Midbrain (tissue), 1 donor: ENCODE measurements around the gene VPS72.

ENCODE experiments used
- DNase-seq: peaks from one replicate; lab custom pipeline; 2025; lab: John Stamatoyannopoulos, UW

VPS72 gene

DNA sequence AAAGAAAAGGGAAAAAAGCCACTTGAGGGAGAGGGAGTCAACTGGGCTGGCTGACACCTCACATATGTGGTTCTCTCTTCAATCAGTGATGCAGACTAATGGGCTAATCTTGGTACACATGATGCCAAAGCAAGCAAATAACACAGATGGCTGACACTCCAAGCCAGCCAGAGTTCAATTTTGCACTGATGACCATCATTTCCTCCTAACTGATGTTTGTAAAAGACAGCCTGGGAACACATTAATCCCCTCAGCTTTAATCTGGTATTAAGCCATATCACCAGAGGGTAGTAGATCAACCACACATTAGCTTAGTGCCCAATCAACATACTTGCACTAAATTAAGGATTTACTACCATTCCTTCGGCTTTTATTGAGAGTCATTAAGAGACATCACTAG is 2.8 kb downstream of the VPS72 start:
- DNase-seq: no peak

DNA sequence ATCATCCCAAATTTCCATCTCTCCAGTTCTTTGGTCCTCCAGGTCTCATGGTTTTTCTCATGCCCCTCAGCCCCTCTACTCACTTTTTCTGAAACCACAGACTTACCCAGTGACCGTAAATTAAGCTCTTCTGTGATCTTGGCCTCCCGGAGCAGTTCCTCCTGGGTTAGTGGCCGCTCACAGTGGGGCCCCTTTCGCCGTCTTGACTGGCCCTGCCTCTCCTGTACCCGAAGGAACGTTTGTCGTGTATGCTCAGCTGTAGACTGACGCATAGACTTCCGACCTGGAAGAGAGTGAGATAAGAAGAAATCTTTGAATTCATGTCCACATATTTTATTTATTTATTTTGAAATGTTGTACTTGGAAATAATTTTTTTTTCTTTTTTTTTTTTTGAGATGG is 5.8 kb downstream of the VPS72 start:
- DNase-seq: no peak

DNA sequence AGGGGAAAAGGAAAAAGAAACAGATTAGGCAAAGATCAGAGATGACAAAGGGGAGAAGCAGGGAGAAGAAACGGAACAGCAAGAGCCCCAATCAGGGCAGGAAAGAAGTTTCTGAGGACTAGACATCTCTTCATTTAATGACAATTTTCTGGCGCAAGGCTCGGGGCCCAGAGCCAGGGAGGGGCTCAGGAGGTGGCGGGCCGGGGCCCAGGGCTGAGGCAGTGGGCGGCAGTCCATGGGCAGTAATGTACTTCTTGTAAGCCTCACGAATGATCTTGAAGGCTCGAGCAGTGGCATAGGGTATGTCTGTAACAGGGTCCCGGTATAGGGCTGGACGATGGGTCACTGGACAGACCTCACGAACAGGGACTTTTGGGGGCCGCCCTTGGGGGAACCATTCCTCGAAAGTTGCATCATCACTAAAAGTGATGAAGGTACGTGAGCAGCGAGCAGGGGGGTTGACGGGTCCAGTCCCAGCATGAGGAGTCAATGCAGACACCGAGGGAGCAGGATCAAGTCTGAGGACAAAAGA is 13.4 kb downstream of the VPS72 start:
- no peak for DNase-seq

DNA sequence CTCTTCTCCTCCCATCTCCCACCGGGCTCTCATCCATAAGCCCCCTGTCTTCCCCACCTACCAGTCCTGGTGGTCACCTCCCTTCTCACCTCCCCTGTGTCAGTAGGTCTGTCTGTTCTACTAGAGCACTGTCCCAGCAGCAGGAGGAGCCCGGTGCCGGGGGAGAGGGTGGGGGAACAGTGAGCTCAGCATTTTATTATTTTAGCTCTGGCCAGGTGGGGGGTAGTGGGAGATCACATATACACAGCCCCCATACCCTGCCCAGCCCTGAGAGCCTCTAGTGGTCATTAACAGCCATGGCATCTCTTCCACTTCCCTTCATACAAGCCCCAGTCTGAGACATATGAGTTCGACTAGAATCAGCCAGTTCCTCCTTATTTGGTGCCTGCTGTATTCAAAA is 14.1 kb downstream of the VPS72 start, which contains the start of gene TMOD4:
TSS of gene TMOD4 (minus strand) at position 119 of the 400 bp plus-strand sequence. CDS start 1,106 bp downstream, outside the sequence.
- no peak for DNase-seq

DNA sequence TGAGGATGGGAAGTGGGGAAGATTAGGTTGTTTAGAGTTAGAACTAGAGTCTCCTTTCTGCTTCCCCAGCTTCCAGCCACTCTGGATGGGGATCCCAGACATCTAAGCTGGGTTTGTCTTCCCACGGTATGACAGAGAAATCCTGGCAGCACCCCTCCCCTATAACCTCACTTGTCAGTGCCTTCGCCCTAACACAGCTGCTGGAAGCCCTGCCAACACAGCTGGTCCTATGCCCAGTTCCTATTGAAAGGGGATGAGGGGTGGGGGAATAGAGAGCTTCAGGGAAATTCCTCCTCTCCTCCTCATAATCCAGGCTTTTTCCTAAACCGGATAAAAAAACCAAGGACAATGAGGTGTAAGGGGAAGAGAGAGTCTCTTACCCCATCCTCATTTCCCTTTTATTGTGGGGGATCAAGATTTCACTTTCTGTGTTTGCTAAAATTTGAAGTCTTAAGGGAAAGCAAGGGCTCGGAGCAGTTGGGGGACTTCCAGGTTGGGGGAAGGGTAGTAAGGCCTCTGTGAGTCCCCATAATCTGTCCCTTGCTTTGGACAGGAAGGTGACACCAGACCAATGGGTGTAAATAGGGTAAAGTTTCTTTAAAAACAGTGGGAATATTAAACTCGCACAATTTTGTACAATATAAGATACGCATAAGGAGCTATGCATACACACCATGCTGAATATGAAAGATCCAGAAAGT is 14.8 kb downstream of the VPS72 start:
- DNase-seq: peak; percentile 84

DNA sequence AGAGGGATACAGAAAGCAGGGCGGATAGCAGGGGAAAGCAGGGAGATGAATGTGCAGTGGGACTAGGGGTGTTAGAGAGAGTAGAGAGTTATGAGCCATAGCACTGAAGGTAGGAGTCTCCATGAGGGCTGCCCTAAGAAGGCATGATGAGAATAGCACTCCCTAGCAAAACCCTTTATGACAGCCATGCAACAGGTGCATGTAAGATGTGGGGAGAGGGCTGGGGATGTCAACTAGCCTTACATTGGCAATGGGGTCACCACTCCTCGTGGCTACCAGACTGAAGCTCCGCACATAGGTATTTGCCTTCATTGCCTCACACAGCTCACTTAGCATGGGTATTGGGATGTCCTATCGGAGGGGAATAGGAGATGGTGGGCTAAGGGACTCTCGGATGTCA is 18.8 kb downstream of the VPS72 start:
- no peak for DNase-seq

DNA sequence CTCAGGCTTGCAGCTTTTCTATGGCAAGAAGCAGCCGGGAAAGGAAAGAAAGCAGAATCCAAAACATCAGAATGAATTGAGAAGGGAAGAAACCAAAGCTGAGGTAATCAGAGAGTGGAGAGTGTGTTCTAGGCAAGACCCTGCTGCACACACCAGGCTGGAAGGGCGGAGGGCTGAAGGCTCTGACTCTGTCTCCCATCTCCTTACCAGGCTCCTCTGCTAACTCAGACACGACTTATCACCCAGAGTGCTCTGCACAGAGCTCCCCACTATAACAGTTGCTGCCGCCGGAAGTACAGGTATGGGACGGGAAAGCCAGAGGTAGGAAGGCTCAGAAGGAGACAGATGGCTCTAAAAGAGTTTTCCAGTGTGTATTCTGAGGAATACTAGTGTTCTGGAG is 22.9 kb downstream of the VPS72 start:
- no peak for DNase-seq

DNA sequence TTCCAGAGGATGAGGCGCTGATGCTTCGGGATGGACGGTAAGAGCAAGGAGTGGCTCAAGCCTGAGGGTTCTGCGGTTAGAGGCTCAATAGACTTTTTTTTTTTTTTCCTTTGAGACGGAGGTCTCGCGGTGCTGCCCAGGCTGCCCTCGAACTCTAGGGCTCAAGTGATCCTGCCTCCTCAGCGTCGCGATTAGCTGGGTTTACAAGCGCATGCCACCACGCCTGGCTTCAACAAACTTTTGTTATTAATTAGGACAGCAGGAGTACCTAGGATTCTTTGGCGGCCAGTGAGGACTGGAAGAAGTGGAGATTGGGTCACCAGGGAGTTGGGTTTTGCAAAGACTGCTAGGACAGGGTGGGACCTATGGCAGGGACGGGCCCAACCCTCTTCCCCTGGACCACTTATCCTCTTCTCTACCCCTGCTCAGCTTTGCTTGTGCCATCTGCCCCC is 23.5 kb downstream of the VPS72 start:
- no peak for DNase-seq

DNA sequence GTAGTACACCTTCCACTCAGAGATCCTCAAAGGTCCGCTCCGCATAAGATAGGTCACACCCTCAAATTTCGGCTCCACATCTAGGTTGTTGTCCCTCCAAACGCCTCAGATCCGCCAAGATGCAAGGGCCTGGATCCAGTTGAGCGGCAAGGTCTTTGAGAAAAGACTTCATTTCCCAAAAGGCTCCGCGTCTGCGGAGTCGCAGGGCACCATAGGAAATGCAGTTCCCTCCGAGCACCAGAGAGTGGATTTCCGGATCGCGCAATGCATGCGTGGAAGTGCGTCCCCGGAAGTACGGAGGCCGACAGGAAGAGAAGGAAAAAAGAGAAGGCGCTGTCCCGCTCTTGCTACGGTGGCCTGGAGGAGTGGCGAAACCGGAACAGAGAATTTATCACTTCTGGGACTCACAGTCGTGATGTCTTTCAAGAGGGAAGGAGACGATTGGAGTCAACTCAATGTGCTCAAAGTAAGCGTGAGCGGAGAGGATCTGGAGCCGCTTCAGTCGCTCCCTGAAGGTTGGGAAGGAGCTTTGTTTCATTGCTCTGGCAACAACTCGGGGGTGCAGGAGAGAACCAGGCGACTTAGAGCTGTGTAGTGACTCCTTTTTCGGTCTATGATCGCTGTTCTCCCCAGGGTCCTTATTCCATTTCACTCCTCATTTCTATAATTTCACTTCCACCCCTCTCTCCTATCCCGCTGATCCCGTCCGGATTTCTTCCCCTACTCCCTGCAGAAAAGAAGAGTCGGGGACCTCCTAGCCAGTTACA is 24.1 kb downstream of the VPS72 start, which contains the start of the genes LYSMD1 and SCNM1:
TSS of gene LYSMD1 (minus strand) at position 165 of the 767 bp plus-strand sequence. CDS start 644 bp downstream, outside the sequence.
TSS of gene SCNM1 (plus strand) at position 407 of the 767 bp plus-strand sequence. CDS start at position 416, 9 bp downstream.
- peak; percentile 98 for DNase-seq

DNA sequence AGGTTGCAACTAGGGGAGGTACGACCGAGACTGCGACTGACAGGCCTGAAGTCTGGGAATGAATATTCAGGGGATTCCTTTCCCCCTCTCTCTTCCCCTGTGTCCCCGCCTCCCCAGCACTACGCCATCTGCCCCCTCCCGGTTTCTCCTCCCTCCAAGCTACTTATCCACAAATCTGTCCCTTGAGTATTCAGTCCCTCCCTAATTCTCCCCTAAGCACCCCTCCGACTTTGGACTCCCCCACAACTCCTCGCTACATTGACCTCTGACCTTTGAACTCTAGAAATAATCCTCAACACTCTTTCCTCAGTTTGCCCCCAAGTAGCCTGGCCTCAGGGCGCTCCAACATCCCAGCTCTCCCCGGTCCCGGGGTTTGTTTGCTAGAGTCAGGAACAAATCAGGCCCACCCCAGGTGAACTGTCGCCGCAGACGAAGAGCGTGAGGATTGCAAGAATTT is 24.7 kb downstream of the VPS72 start:
- peak; percentile 71 for DNase-seq

DNA sequence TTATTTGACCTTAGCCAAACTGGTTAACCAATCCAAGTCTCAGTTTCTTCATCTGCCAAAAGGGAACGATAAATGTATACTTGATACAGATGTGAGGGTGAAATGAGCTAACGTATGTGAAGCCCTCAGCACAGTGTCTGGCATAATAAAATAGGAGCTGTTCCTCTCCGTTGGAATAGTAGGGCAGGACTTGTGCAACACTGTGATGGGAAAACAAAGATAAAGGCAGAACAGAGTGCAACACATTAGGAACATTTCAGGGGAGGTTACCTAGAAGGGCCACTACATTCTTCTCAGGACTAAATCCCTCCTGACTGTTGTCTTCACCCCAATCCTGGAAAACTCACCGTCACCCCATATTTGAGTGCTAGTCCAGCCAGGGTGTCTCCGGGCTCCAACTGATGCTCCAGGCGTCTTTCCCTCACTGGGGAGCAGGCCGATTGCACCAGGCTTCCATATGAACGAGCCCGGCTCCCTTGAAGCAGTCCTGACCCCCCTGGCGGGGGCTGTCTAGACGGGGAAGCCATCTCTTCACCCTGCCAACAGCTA is 25.2 kb downstream of the VPS72 start:
- peak; percentile 62 for DNase-seq

DNA sequence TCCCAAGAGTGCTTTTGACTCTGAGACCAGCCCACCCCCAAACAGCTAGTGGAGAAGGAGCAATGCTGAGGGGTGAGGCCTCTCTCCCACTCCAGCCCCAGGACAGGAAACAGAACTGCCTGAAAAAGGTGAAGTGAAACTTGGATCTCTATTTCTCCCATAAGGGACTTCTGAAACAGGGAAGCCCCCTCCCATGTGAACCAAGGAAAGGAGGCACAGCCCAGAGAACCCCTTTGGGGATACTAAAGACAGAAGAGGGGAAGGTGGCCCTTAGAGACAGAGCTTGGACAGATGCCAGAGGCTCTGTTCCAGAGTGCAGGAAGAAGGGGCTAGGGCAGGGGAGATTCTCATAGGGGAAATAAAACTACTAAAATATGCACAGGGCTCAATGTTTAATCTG is 30.6 kb downstream of the VPS72 start:
- no peak for DNase-seq

DNA sequence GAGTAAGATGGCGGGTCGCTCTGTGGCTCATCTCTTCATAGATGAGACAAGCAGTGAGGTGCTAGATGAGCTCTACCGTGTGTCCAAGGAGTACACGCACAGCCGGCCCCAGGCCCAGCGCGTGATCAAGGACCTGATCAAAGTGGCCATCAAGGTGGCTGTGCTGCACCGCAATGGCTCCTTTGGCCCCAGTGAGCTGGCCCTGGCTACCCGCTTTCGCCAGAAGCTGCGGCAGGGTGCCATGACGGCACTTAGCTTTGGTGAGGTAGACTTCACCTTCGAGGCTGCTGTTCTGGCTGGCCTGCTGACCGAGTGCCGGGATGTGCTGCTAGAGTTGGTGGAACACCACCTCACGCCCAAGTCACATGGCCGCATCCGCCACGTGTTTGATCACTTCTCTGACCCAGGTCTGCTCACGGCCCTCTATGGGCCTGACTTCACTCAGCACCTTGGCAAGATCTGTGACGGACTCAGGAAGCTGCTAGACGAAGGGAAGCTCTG is 31.2 kb downstream of the VPS72 start:
- DNase-seq: no peak

DNA sequence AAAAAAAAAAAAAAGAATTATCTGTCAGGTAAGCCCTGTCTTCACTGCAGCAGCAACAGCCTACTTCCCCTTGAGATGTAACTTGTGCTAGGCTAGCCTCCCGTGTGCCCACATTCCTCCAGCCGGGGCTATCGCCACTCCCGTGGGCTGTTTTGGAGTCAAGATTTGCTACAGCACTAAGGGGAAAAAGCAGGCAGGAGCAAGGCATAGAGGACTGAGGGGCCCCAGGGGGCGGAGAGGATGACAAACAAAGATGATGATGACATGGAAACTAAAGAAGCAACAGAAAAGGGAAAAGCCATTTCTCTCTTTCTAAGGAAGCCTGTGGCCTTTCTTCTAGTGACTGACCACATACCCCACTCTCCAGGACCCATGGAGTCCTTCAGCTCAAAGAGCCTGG is 31.7 kb downstream of the VPS72 start:
- no peak for DNase-seq

DNA sequence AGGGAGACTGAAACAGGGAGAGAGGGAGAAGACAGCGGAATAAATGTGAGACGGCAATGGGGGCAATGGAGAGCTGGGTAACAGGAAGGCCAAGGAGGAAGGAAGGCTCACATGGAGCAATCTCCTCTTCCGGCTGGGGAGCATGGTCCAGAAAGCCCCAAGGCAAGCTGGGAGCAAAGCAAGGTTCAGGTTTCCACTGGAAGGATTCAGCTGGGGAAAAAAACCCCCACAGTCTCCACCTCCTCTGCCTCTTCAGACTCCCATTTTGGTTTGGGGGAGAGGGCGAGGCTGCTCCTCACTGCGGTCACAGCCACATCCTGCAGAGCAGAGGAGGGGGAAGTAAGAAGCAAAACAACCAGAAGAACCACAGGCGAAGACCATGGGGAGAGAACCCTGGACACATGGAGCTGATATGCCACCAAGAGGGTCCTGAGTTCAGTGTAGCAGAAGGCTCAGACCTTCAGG is 32.9 kb downstream of the VPS72 start:
- no peak for DNase-seq

DNA sequence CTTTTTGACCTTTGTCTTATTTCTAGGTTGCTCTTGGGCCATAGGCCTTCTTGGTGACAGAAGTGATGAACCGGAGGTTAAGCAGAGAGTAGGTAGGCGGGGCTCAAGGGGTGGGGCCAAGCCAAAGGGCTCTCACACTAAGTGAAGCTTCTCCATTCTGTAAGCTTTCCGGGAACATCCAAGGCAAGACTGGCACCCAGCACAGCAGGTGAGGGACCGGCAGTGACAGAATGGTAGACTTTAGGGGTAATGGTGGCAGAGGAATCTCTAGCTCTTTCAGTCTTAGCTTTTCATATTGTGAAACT is 33.5 kb downstream of the VPS72 start, which contains the start of gene TNFAIP8L2:
TSS of gene TNFAIP8L2 (plus strand) at position 135 of the 305 bp plus-strand sequence. CDS start 2,049 bp downstream, outside the sequence.
- DNase-seq: peak; percentile 11

DNA sequence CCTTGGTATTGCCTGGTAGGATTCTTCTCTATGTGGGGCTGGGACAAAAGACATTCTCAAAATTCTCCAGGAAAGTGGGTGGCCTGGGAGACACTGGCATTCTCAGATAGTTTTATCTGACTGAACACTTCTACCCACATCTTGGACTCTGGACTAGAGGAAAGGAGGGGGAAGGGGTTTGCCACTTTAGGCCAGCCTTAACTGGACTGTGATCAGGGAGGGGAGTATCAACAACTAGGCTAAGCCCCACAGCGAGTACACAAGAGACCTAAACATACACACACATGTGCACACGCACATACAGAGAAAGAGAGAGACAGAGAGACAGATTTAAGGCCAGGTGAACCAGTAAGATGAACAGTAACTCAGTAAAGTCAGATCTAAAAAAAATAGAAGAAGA is 42.3 kb downstream of the VPS72 start:
- no peak for DNase-seq

DNA sequence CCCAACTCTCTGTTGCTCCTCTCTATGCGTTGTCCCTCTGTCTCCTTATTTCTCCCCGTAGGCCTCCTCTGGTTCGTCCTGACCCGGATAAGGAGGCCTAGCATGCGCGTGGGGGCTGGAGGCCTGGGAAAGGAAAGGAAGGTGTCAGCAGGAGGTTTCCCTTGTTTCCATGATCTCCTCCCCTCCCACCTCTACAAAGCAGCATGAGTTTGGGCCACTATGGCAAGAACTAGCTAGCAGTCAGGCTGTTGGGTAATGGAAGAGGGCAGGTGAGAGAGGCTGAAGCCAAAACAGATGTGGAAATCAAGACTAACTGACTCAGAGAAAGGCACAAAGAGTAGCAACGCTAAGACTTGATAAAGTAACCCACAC is 42.9 kb downstream of the VPS72 start:
- no peak for DNase-seq

DNA sequence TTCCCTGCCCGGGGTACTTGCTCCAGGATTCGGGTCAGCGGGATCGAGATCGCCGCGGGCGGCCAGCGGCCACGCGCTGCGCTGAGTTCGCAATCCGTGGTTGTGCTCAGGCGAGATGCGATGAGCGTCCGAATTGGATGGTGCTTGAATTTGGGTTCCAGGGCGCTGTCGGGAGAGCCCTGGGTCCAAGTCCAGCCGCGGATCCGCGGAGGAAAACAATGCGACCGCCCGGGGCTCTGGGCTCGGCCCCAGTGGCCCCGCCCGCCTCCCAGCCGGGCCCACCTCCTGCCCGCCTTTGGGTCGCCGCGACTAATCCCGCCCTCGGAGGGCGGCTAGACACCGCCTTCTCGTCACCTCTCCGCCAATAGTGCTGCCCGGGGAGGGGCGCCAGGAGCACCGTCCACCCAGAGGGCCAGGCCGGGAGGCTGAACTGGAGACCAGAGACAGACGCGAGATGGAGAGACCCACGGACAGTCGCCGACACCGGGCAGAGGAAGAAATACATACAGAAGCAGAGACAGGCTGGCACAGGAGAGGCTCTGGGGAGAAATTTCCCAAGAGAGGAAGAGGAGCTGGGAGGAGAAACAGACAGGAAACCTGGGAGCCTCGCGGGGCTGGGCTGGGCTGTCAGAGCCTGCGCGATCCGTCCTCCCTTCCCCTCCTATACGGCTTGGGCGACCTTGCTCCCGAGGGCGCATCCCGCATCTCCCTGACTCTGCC is 43.4 kb downstream of the VPS72 start, which contains the start of gene SEMA6C:
TSS of gene SEMA6C (minus strand) at position 220 of the 720 bp plus-strand sequence. CDS start 4,010 bp downstream, outside the sequence.
- DNase-seq: peak; percentile 97

DNA sequence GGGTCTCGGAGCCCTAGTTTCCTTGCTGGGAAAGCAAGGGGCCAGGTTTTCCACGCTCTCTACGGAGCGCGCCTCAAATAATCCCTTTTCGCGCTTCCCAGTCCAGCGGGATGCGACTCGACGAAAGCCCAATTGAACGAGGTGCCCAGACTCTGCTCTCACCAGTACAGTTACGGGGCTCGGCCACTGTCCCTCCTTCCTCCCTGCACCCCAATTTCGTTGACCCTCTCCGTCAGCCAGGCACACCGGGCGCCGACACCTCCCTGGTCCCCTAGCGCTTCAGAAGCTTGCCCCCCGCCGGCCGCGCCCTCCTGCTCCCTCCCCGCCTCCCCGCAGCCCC is 44.0 kb downstream of the VPS72 start:
- no peak for DNase-seq

DNA sequence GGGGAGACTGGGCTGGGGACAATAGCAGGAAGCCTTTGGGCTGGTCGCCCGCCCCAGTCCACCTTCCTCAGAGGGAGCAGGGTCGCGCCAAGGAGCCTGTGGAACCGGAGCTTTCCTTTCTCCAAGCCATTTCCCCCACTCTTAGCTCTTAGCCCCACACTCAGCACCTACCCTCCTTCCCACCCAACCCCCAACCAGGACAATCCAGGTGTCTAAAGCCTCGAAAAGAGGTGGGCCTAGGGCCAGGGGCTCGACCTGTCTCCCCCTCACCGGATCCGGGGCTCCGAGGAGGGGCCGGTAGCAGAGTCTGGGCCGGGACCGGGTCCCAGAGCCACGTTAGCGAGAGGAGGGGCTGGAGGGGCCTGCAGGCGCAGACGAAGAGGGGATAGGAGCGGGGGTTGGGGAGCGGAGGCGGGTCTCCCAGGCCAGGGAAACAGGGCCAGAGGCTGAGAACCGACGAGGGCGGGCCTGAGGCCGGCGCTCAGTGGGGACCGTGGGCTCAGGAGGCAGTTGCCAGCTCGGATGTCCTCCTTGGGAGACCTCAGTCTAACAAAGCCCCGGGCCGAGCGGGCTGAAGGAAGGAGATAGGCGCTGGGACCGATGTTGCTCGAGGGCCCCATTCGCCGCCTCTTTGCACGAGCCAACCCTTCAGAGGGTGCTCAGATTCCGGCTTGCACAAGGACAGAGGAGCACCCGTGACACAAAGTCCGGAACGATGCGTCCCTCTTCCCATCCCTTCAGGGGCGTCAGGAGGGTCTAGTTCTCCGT is 44.5 kb downstream of the VPS72 start:
- DNase-seq: no peak
